Lower leg skin (tissue), 3 donors: ENCODE results near the gene CACYBP.

ENCODE experiments used
- CTCF ChIP-seq, 3 donors: fragments of 450-650 bp; IDR thresholded peaks; one replicate each; pipeline ENCODE4 v1.5.1; 2016; ENCODE audit warnings: antibody characterized with exemption in 3 of 3, mild to moderate bottlenecking in 3 of 3, moderate library complexity in 2 of 3
- POLR2A ChIP-seq, 2 donors: fragments of 450-650 bp; IDR thresholded peaks; one replicate each; pipeline ENCODE4 v1.6.1; 2016 to 2017; ENCODE audit warnings: antibody characterized with exemption in 2 of 2, mild to moderate bottlenecking in 1 of 2, moderate library complexity in 1 of 2

DNA sequence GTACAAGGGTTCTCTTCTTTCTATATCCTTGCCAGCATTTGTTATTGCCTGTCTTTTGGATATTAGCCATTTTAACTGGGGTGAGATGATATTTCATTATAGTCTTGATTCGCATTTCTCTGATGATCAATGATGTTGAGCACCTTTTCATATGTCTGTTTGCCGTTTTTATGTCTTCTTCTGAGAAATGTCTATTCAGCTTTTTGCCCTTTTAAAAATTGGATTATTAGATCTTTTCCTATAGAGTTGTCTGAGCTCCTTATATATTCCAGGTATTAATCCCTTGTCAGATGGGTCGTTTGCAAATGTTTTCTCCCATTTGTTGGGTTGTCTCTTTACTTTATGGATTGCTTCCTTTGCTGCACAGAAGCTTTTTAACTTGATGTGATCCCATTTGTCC is 42.9 kb downstream of the CACYBP start:
- TF ChIP-seq CTCF (IDR thresholded peaks at IDR 0.05) (no peak), POLR2A (IDR thresholded peaks at IDR 0.05) (no peak)
